GM12873 (cell line): ENCODE data around the gene OR10H1.

Experiments used
- CTCF ChIP-seq: IDR thresholded peaks from 2 replicates; pipeline ENCODE4 v1.5.1; 2012; ENCODE audit warnings: low read depth, mild to moderate bottlenecking, moderate library complexity, low read length, control low read depth; ENCODE audit not compliant: insufficient read depth; ENCODE audit errors: missing control alignments

OR10H1 gene

GRCh38 chr19:15769586-15769985 is 45.9 kb downstream of the OR10H1 start:
- TF ChIP-seq CTCF, result no peak

- TF ChIP-seq CTCF, result peak; percentile 46
These were observed 55.4 kb downstream of the OR10H1 start for GRCh38 chr19:15759962-15760565.

DNA sequence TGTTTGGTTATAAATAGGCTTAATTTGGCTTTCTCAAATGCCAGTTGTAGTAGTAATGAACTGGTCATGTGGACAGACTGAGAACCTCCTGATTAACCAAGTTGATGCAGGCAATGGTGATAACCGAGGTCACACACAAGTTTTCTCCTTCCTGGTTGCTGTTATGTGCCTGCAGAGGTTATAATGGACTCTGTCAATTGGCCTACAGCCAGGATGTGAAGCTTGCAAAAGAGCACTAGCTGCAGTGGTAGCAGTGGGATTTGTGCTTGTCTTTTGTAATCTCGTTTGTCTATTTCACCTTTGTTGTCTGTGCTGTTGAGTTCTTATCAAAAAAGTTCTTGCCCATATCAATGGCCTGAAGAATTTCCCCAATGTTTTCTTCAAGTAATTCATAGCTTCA is 57.1 kb downstream of the OR10H1 start:
- no peak for TF ChIP-seq CTCF
